Kidney (tissue), 14 donors: ENCODE results near the gene RASL10B. TPM values are rescaled to one million over a fixed set of nuclear protein-coding genes. Genes with fewer than 3 reads are reported as not detected.
A peak's percentile ranks its signal among the peaks of the same experiment; 100 is the strongest.

Source experiments
- DNase-seq, 5 donors: peaks; one replicate each; pipeline ENCODE4 v3.0.0-alpha.2; 2013 to 2020
- FAIRE-seq: peaks from 2 replicates; lab custom pipeline; 2012; peaks lifted over from hg19 to GRCh38; lab: Jason Lieb, UNC
- H3K27ac ChIP-seq, 2 donors: one replicate each; pipeline ENCODE4 v1.7.0; 2013; ENCODE audit warnings: low read depth in 2 of 2, low read length in 2 of 2, inconsistent platforms in 1 of 2
- H3K27me3 ChIP-seq: one replicate; pipeline ENCODE4 v1.7.1; 2013; ENCODE audit warnings: low read length, inconsistent platforms; ENCODE audit not compliant: control insufficient read depth, insufficient read depth
- H3K36me3 ChIP-seq, 3 donors: one replicate each; pipeline versions ENCODE4 v1.7.0 to v1.7.1; 2013; ENCODE audit warnings: low read length in 3 of 3, control low read depth in 1 of 3, inconsistent platforms in 1 of 3; ENCODE audit not compliant: insufficient read depth in 3 of 3, control insufficient read depth in 2 of 3
- H3K4me1 ChIP-seq, 3 donors: one replicate each; pipeline versions ENCODE4 v1.7.0 to v1.7.1; 2013; ENCODE audit warnings: low read length in 3 of 3, inconsistent platforms in 1 of 3, low read depth in 1 of 3; ENCODE audit not compliant: control insufficient read depth in 2 of 3, insufficient read depth in 2 of 3
- H3K4me3 ChIP-seq, 3 donors: one replicate each; pipeline versions ENCODE4 v1.7.0 to v1.8.1; 2013; ENCODE audit warnings: low read length in 3 of 3, control low read depth in 1 of 3, inconsistent platforms in 1 of 3
- H3K9ac ChIP-seq, 3 donors: one replicate each; pipeline versions ENCODE4 v1.7.0 to v1.7.1; 2013; ENCODE audit warnings: low read length in 3 of 3, control low read depth in 1 of 3, inconsistent platforms in 1 of 3
- H3K9me3 ChIP-seq, 3 donors: one replicate each; pipeline versions ENCODE4 v1.7.0 to v1.7.1; 2013; ENCODE audit warnings: low read length in 3 of 3, control low read depth in 1 of 3, inconsistent platforms in 1 of 3; ENCODE audit not compliant: control insufficient read depth in 2 of 3, insufficient read depth in 1 of 3
- intact Hi-C: fragments of 100-400 bp; cut with DNase I; formaldehyde crosslinking; loops from one replicate; pipeline ENCODE4 v1.11.1; 2022
- polyA plus RNA-seq: library from polyadenylated mRNA; stranded (reverse); fragments of 350-450 nt; fragmentation: Illumina TruSeq; extraction: RNeasy Lipid Tissue Mini Kit (QIAGEN cat#74804); gene quantifications from one replicate; pipeline ENCODE4 v1.2.3, GENCODE V29; 2014; ENCODE audit warnings: low read depth, low replicate concordance; ENCODE audit not compliant: insufficient read depth
- total RNA-seq: library from RNA; stranded (reverse); fragmentation: NEBNext Ultra II Directional; extraction: Animal tissue kit (Norgen Biotek cat#: 25700); gene quantifications from one replicate; pipeline ENCODE4 v1.2.1, GENCODE V29; 2021
- TF ChIP-seq, protein P1 (sequence below): IDR thresholded peaks from 3 replicates; pipeline ENCODE4 v1.5.1; 2012; ENCODE audit warnings: mild to moderate bottlenecking, moderate library complexity, borderline replicate concordance; ENCODE audit not compliant: insufficient read depth; ENCODE audit errors: extremely low read depth
- donor health status: control.
- donor health status: control.
- donor health status: control.
- donor health status: control.
- donor health status: control.
- donor health status: DM: yes; HTN: yes; CAD: no.
- donor health status: Normal renal cell carcinoma (clear cell type).

The RASL10B gene
- total and polyA plus RNA-seq, 2 donors from 2014 or later = 1.5 to 2.4 TPM

DNA sequence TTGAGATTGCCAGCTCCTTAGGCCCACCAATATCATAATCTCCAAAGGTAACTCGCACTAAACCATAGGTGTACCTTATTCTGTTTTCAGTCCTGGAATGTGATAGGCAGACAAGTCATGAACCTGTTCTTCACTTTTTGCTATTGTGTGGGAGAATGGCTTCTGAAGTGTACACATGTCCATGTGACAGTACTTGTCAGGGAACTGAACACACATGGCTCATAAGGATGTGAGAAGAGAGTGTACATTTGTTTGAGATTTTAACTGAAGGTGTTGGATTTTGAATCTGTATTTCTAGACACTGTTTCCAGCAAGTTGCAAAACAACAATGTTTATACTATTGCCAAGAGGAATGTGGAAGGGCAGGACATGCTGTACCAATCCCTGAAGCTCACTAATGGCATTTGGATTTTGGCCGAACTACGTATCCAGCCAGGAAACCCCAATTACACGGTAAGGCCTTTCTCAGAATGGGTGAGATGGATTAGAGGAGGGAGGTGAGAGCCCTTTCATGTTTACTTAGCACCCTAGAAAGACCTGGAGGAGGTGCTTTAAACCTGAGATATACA, 14.5 kb upstream of the RASL10B start:
- H3K4me1 ChIP-seq = peaks cover 0 to 19% (median 16%) of the 10 kb centered on the region in 3 donors
- H3K9me3 ChIP-seq = no peaks in the 10 kb centered on the region
- intact Hi-C loops = no loop called here
- H3K27me3 ChIP-seq = no peaks in the 10 kb centered on the region
- H3K36me3 ChIP-seq = peaks cover 0 to 11% (median 8%) of the 10 kb centered on the region in 3 donors
- TF ChIP-seq, protein P1, sequence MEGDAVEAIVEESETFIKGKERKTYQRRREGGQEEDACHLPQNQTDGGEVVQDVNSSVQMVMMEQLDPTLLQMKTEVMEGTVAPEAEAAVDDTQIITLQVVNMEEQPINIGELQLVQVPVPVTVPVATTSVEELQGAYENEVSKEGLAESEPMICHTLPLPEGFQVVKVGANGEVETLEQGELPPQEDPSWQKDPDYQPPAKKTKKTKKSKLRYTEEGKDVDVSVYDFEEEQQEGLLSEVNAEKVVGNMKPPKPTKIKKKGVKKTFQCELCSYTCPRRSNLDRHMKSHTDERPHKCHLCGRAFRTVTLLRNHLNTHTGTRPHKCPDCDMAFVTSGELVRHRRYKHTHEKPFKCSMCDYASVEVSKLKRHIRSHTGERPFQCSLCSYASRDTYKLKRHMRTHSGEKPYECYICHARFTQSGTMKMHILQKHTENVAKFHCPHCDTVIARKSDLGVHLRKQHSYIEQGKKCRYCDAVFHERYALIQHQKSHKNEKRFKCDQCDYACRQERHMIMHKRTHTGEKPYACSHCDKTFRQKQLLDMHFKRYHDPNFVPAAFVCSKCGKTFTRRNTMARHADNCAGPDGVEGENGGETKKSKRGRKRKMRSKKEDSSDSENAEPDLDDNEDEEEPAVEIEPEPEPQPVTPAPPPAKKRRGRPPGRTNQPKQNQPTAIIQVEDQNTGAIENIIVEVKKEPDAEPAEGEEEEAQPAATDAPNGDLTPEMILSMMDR = no peak
- DNase-seq = no peak
- H3K27ac ChIP-seq = no peak overlapping the region
- FAIRE-seq = no peak
- no peak overlapping the region for H3K4me3 ChIP-seq
- no peak overlapping the region for H3K9ac ChIP-seq

DNA sequence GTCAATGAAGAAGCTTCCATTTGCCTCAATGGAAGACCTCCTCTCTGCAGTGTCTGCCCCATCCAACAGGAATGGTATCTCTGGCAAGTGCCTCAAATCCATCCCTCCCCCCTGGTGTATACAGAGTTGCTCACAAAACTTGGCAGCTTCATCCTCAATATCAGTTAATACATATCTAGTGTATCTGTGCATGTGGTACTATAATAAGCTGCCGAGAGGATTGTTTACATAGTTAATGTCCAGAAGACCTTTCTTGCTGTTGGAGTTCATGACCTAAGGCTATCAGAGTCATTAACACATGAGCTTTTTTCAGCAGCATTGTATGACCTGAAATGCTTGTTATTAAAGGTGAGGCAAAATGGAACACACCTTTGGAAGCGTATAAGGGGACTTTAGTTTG, 14.0 kb upstream of the RASL10B start:
- no peak for FAIRE-seq
- Histone ChIP-seq H3K27ac (peak overlapping the region in 1 of 2 donors; percentile 5), H3K27me3 (no peaks in the 10 kb centered on the region), H3K9me3 (no peaks in the 10 kb centered on the region), H3K4me3 (no peak overlapping the region), H3K9ac (no peak overlapping the region), H3K4me1 (peaks cover 0 to 19% (median 16%) of the 10 kb centered on the region in 3 donors), H3K36me3 (peaks cover 0 to 11% (median 8%) of the 10 kb centered on the region in 3 donors)
- DNase-seq = no peak
- intact Hi-C loops = no loop called here
- TF ChIP-seq, protein P1 = no peak

DNA sequence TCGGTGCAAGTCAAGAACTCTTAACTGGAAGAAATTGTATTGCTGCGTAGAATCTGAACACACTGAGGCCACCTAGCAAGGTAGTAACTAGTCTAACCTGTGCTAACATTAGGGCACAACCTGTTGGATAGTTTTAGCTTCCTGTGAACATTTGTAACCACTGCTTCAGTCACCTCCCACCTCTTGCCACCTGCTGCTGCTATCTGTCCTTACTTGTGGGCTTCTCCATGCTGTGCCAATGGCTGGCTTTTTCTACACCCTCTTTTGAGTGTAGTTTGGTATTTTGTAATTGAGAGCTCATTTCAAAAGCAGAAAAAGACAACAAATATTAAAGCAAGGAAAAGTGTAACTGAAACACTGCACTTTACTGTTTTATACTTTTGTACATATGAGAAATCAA, 7.7 kb upstream of the RASL10B start:
- DNase-seq = no peak
- H3K4me1 ChIP-seq = peaks cover 4 to 8% (median 4%) of the 10 kb centered on the region in 3 donors
- H3K36me3 ChIP-seq = peaks cover 6 to 26% (median 21%) of the 10 kb centered on the region in 3 donors
- no peak overlapping the region for H3K27ac ChIP-seq
- no peak for FAIRE-seq
- intact Hi-C loops = no loop called here
- H3K9me3 ChIP-seq = no peaks in the 10 kb centered on the region
- H3K9ac ChIP-seq = no peak overlapping the region
- TF ChIP-seq, protein P1 = no peak
- no peak overlapping the region for H3K4me3 ChIP-seq
- no peaks in the 10 kb centered on the region for H3K27me3 ChIP-seq

DNA sequence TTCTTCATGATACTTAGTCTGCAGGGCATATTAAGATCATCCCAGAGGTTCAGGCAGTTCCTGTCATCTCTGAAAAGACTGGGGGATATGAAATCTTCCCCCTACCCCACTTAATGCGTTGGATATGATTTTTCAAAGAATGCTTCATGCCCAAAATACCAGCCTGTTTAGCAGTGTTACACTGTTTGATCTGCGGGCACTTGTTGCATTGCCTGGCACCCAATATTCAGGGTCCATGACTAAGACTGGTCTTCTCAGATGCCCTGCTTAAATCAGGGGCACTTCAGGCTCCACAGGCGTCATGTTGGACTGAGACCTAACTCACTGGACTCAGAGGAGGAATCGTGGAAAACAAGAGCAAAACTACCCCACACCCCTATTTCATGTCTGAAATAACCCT, 6.4 kb upstream of the RASL10B start:
- Histone ChIP-seq H3K27ac (no peak overlapping the region), H3K4me1 (peaks cover 4 to 8% (median 4%) of the 10 kb centered on the region in 3 donors), H3K36me3 (peaks cover 6 to 26% (median 19%) of the 10 kb centered on the region in 3 donors), H3K9ac (no peak overlapping the region), H3K9me3 (no peaks in the 10 kb centered on the region), H3K4me3 (no peak overlapping the region), H3K27me3 (no peaks in the 10 kb centered on the region)
- DNase-seq (no peak), FAIRE-seq (no peak)
- TF ChIP-seq, protein P1 = no peak
- intact Hi-C loops = no loop called here
